GM23248 (cell line): ENCODE results near the gene PRKAG1.

ENCODE experiments used
- EZH2 ChIP-seq: fragments of 200-600 bp; sonication (generic); IDR thresholded peaks from 2 replicates; pipeline ENCODE4 v1.6.1; 2018; ENCODE audit warnings: antibody characterized with exemption, mild to moderate bottlenecking; ENCODE audit not compliant: insufficient read depth, poor library complexity, severe bottlenecking
- EZH2phosphoT487 ChIP-seq: fragments of 200-600 bp; sonication (generic); IDR thresholded peaks from 2 replicates; pipeline ENCODE4 v1.6.1; 2018; ENCODE audit warnings: antibody characterized with exemption, moderate library complexity, mild to moderate bottlenecking, low read depth; ENCODE audit not compliant: insufficient read depth

- no peak for TF ChIP-seq EZH2phosphoT487
- TF ChIP-seq EZH2: no peak
Observed at GRCh38 chr12:49030119-49030518, 11.5 kb upstream of the PRKAG1 start.
